ENCODE data around the gene RPS21. TPM values are rescaled to one million over a fixed set of nuclear protein-coding genes. Genes with fewer than 3 reads are reported as not detected.

The RPS21 gene
- total and polyA plus RNA-seq, 5 donors, result 703 to 2,060 (median 755) TPM

- no peaks in the 10 kb centered on the region for H3K9me3 ChIP-seq (ENCODE audit: control insufficient read depth, low read length)
- intact Hi-C loops (cut with DNase I), result no loop called here
- no peak overlapping the region for H3K4me3 ChIP-seq (ENCODE audit: low read length)
- H3K27me3 ChIP-seq (ENCODE audit: control insufficient read depth, insufficient read depth), result no peaks in the 10 kb centered on the region
- no peak overlapping the region for H3K27ac ChIP-seq (ENCODE audit: low read length)
- peak; percentile 14 to 48 (median 39) for DNase-seq
- WGBS, result 82% methylated on average over 14 of the region's 14 CpGs
- H3K4me1 ChIP-seq (ENCODE audit: control insufficient read depth, insufficient read depth, low read length), result peaks cover 18% of the 10 kb centered on the region
- no peak for ATAC-seq
Observed at GRCh38 chr20:62354031-62354808, 32.7 kb upstream of the RPS21 start.

- Histone ChIP-seq H3K27me3 (ENCODE audit: control insufficient read depth, insufficient read depth) (no peaks in the 10 kb centered on the region), H3K27ac (ENCODE audit: low read length) (peak overlapping the region; percentile 82), H3K9me3 (ENCODE audit: control insufficient read depth, low read length) (no peaks in the 10 kb centered on the region), H3K4me3 (ENCODE audit: low read length) (no peak overlapping the region), H3K4me1 (ENCODE audit: control insufficient read depth, insufficient read depth, low read length) (peaks cover 18% of the 10 kb centered on the region)
- intact Hi-C loops (cut with DNase I), result no loop called here
- WGBS, result 68% methylated on average over 16 of the region's 16 CpGs
- ATAC-seq (no peak), DNase-seq (peak in 2 of 3 donors; percentile 23 to 66)
Observed at GRCh38 chr20:62354811-62355341, 32.0 kb upstream of the RPS21 start.

DNA sequence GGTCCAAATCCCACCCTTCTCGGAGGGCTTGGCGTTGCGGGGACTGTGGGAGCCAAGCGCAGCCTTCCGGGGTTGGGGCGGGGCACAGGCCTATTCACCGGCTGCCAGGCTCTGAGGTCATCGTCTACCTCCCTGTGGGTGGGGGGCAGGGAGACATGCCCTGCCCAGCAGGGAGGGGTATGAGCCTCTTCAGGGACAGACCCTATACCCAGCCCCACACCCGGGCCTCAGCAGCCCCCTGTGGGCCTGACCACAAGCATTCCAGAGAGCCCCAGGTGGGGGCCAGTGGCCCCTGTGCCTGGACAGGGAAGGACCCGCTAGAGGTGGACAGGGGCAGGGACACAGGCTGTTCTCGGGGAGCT, 31.4 kb upstream of the RPS21 start:
- intact Hi-C loops (cut with DNase I), result no loop called here
- DNase-seq, result peak; percentile 54 to 87 (median 81)
- no peaks in the 10 kb centered on the region for H3K9me3 ChIP-seq (ENCODE audit: control insufficient read depth, low read length)
- no peaks in the 10 kb centered on the region for H3K27me3 ChIP-seq (ENCODE audit: control insufficient read depth, insufficient read depth)
- peak overlapping the region; percentile 82 for H3K27ac ChIP-seq (ENCODE audit: low read length)
- H3K4me1 ChIP-seq (ENCODE audit: control insufficient read depth, insufficient read depth, low read length), result peaks cover 18% of the 10 kb centered on the region
- peak; percentile 2 to 25 for ATAC-seq
- no peak overlapping the region for H3K4me3 ChIP-seq (ENCODE audit: low read length)
- 9% methylated on average over 11 of the region's 11 CpGs for WGBS

GRCh38 chr20:62355878-62356588, 30.9 kb upstream of the RPS21 start:
- peak overlapping the region; percentile 82 for H3K27ac ChIP-seq (ENCODE audit: low read length)
- peak; percentile 3 to 38 for ATAC-seq
- H3K4me3 ChIP-seq (ENCODE audit: low read length), result no peak overlapping the region
- no peaks in the 10 kb centered on the region for H3K27me3 ChIP-seq (ENCODE audit: control insufficient read depth, insufficient read depth)
- intact Hi-C loops (cut with DNase I), result no loop called here
- DNase-seq, result peak; percentile 70 to 88 (median 81)
- 14% methylated on average over 29 of the region's 29 CpGs for WGBS
- peaks cover 18% of the 10 kb centered on the region for H3K4me1 ChIP-seq (ENCODE audit: control insufficient read depth, insufficient read depth, low read length)
- H3K9me3 ChIP-seq (ENCODE audit: control insufficient read depth, low read length), result no peaks in the 10 kb centered on the region

DNA sequence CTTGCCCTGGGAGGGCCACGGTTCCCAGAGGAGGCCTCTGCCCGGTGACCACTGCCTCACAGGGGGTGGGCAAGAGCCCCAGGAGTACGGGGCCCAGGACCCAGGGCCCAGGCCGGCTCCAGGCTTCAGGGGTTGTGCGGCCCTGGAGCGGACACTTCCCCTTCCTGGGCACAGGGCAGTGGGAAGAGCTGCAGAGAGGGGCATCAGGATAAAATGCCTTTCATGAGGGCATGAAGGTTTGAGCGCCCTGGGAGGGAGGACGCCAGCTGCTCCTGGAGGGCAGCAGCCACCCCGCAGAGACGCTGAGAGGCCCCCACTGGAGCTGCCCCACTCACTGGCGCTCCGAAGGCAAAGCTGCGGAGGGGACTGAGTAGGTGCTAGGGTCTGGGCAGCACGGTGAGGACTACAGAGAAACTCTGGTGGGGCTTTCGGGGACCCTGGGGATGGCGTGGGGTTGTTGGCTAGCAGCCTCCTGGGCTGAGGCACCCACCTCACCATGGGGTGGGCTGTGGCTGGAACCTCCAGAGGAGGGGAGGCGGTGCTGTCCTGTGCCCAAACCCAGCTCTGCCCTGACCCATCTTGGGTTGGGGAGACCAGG, 30.2 kb upstream of the RPS21 start:
- intact Hi-C loops (cut with DNase I), result no loop called here
- Histone ChIP-seq H3K4me1 (ENCODE audit: control insufficient read depth, insufficient read depth, low read length) (peaks cover 18% of the 10 kb centered on the region), H3K9me3 (ENCODE audit: control insufficient read depth, low read length) (no peaks in the 10 kb centered on the region), H3K27me3 (ENCODE audit: control insufficient read depth, insufficient read depth) (no peaks in the 10 kb centered on the region), H3K27ac (ENCODE audit: low read length) (peak overlapping the region; percentile 82), H3K4me3 (ENCODE audit: low read length) (no peak overlapping the region)
- DNase-seq (peak in 1 of 3 donors; percentile 47), ATAC-seq (peak in 1 of 2 donors; percentile 11)
- 35% methylated on average over 17 of the region's 17 CpGs for WGBS

GRCh38 chr20:62357187-62357667, 29.7 kb upstream of the RPS21 start:
- peak; percentile 87 to 91 (median 88) for DNase-seq
- peaks cover 20% of the 10 kb centered on the region for H3K4me1 ChIP-seq (ENCODE audit: control insufficient read depth, insufficient read depth, low read length)
- peak; percentile 27 to 65 for ATAC-seq
- no peaks in the 10 kb centered on the region for H3K9me3 ChIP-seq (ENCODE audit: control insufficient read depth, low read length)
- WGBS, result 10% methylated on average over 25 of the region's 25 CpGs
- intact Hi-C loops (cut with DNase I), result no loop called here
- H3K4me3 ChIP-seq (ENCODE audit: low read length), result no peak overlapping the region
- no peaks in the 10 kb centered on the region for H3K27me3 ChIP-seq (ENCODE audit: control insufficient read depth, insufficient read depth)
- H3K27ac ChIP-seq (ENCODE audit: low read length), result peak overlapping the region; percentile 82

DNA sequence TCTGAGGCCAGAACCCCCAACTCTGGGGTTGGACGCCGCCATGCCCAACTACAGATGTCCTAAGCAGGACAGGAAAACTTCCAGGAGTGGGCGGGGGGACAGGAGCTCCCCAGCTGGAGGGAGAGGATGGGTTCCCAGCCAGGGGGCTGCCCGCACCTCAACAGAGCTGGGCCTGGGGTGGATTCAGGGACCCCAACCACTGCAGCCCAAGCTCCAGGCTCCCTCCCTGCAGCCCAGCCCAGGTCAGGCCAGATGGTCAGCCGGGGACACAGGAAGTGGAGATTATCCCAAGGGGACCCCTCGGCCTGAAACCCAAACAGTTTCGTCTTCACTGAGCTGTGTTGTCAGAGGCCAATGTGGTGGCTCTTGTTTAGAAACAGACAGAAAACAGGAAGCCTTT, 29.2 kb upstream of the RPS21 start:
- DNase-seq (peak in 2 of 3 donors; percentile 27 to 64), ATAC-seq (no peak)
- H3K27ac ChIP-seq (ENCODE audit: low read length), result peak overlapping the region; percentile 82
- no peak overlapping the region for H3K4me3 ChIP-seq (ENCODE audit: low read length)
- 38% methylated on average over 7 of the region's 7 CpGs for WGBS
- H3K9me3 ChIP-seq (ENCODE audit: control insufficient read depth, low read length), result no peaks in the 10 kb centered on the region
- H3K4me1 ChIP-seq (ENCODE audit: control insufficient read depth, insufficient read depth, low read length), result peaks cover 23% of the 10 kb centered on the region
- intact Hi-C loops (cut with DNase I), result no loop called here
- no peaks in the 10 kb centered on the region for H3K27me3 ChIP-seq (ENCODE audit: control insufficient read depth, insufficient read depth)

GRCh38 chr20:62358171-62359042, 28.5 kb upstream of the RPS21 start:
- H3K4me1 ChIP-seq (ENCODE audit: control insufficient read depth, insufficient read depth, low read length), result peaks cover 27% of the 10 kb centered on the region
- H3K27ac ChIP-seq (ENCODE audit: low read length), result peak overlapping the region; percentile 82
- DNase-seq, result peak; percentile 59 to 78 (median 76)
- WGBS, result 56% methylated on average over 24 of the region's 24 CpGs
- ATAC-seq, result peak in 1 of 2 donors; percentile 1
- H3K9me3 ChIP-seq (ENCODE audit: control insufficient read depth, low read length), result no peaks in the 10 kb centered on the region
- H3K4me3 ChIP-seq (ENCODE audit: low read length), result no peak overlapping the region
- intact Hi-C loops (cut with DNase I), result no loop called here
- H3K27me3 ChIP-seq (ENCODE audit: control insufficient read depth, insufficient read depth), result no peaks in the 10 kb centered on the region

DNA sequence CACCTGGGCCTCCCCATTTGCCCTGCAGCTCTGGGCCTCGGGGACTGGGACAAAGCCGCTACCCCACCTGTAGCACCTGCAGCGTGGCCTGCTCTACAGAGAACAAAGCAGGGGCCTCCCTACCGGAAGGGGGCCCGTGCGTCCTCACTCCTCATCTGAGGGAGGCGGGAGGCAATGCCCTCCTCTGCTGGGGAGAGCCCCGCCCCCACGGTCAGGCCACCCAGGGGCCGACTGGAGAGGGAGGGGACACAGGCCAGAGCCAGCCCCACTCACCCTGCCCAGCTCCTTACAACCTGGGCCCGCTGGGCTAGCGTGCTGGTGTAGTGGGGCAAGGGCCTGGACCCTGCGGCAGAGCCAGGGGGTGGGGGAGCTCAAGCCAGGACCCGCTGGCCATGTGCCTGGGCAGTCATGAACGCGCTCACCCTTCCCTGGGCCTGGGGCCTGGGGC, 27.8 kb upstream of the RPS21 start:
- H3K27me3 ChIP-seq (ENCODE audit: control insufficient read depth, insufficient read depth), result no peaks in the 10 kb centered on the region
- DNase-seq (no peak), ATAC-seq (no peak)
- H3K27ac ChIP-seq (ENCODE audit: low read length), result peak overlapping the region; percentile 82
- no peaks in the 10 kb centered on the region for H3K9me3 ChIP-seq (ENCODE audit: control insufficient read depth, low read length)
- 54% methylated on average over 16 of the region's 16 CpGs for WGBS
- no peak overlapping the region for H3K4me3 ChIP-seq (ENCODE audit: low read length)
- intact Hi-C loops (cut with DNase I), result no loop called here
- H3K4me1 ChIP-seq (ENCODE audit: control insufficient read depth, insufficient read depth, low read length), result peaks cover 30% of the 10 kb centered on the region

DNA sequence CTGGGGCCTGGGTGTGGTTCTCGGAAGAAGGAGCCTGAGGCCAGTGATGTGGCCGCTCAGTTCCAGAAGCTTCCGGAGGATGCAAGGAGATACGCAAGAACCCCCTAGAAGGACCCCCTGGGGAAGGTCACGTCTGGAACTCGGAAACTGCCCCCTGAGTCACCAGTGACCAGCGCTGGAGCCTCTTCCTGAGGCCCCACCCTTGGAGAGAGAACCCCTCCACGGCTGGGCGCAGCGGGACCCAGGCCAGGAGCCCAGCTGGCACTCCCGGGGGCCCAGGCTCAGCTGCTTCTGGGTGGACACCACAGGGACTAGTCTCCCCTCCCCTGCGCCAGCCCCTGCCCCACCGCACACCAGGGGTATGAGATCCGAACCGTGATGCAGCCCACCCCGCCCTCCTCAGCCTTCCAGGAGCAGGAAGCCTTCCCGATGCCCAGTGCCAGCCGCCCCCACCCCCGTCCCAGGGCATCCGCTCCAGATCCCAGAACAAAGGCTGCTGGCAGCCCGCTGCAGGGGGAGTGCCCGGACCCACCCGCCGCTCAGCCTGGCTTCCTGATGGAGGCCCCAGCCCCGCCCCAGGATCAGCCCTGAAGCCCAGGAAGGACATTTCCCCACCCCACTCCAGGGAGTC, 27.3 kb upstream of the RPS21 start:
- peak; percentile 80 to 85 (median 81) for DNase-seq
- no peak overlapping the region for H3K4me3 ChIP-seq (ENCODE audit: low read length)
- H3K4me1 ChIP-seq (ENCODE audit: control insufficient read depth, insufficient read depth, low read length), result peaks cover 30% of the 10 kb centered on the region
- H3K27me3 ChIP-seq (ENCODE audit: control insufficient read depth, insufficient read depth), result no peaks in the 10 kb centered on the region
- ATAC-seq, result peak; percentile 18 to 59
- intact Hi-C loops (cut with DNase I), result no loop called here
- WGBS, result 46% methylated on average over 25 of the region's 25 CpGs
- H3K27ac ChIP-seq (ENCODE audit: low read length), result peak overlapping the region; percentile 82
- H3K9me3 ChIP-seq (ENCODE audit: control insufficient read depth, low read length), result no peaks in the 10 kb centered on the region
